Transverse colon (tissue), 4 donors: ENCODE results near the gene MOB3B. TPM values are rescaled to one million over a fixed set of nuclear protein-coding genes. Genes with fewer than 3 reads are reported as not detected.

Experiments
- DNase-seq: peaks from one replicate; pipeline ENCODE4 v3.0.0-alpha.2; 2019
- H3K27ac ChIP-seq, 4 donors: fragments of 200-600 bp; sonication (generic); 2 replicates each; pipeline ENCODE4 v1.5.1; 2016 to 2018; ENCODE audit warnings: inconsistent platforms in 4 of 4
- H3K27me3 ChIP-seq: fragments of 200-600 bp; sonication (generic); 2 replicates; pipeline ENCODE4 v1.5.1; 2017; ENCODE audit warnings: inconsistent platforms
- H3K36me3 ChIP-seq, 4 donors: fragments of 200-600 bp; sonication (generic); 2 replicates each; pipeline ENCODE4 v1.5.1; 2017 to 2019; ENCODE audit warnings: inconsistent platforms in 4 of 4
- H3K4me1 ChIP-seq, 4 donors: fragments of 200-600 bp; sonication (generic); 2 replicates each; pipeline ENCODE4 v1.5.1; 2017 to 2020; ENCODE audit warnings: inconsistent platforms in 4 of 4
- H3K4me3 ChIP-seq, 4 donors: fragments of 200-600 bp; sonication (generic); 1 replicate in 1 of 4; 2 replicates in 3 of 4; pipeline versions ENCODE4 v1.5.1 to v1.6.1; 2017 to 2019; ENCODE audit warnings: inconsistent platforms in 4 of 4
- H3K9me3 ChIP-seq, 2 donors: fragments of 200-600 bp; sonication (generic); 2 replicates each; pipeline ENCODE4 v1.5.1; 2017 to 2019; ENCODE audit warnings: inconsistent platforms in 2 of 2
- EP300 ChIP-seq: sonication (generic); formaldehyde crosslinking; IDR thresholded peaks from one replicate; pipeline ENCODE4 v1.6.1; 2017; ENCODE audit warnings: antibody characterized with exemption, low read depth
- POLR2A ChIP-seq: fragments of 450-650 bp; IDR thresholded peaks from one replicate; pipeline ENCODE4 v1.6.1; 2016; ENCODE audit warnings: antibody characterized with exemption, mild to moderate bottlenecking, moderate library complexity
- POLR2AphosphoS5 ChIP-seq, 3 donors: sonication (generic); formaldehyde crosslinking; IDR thresholded peaks; one replicate each; pipeline ENCODE4 v1.6.1; 2016; ENCODE audit warnings: antibody characterized with exemption in 3 of 3
- WGBS, 2 donors: methylation state at CpG; one replicate each; pipeline ENCODE4 v1.1.5; 2018; ENCODE audit warnings: low coverage in 1 of 2; 5-methylcytosine and 5-hydroxymethylcytosine counted together
- in situ Hi-C, 4 donors: fragments of 200-750 bp; cut with MboI; loops; one replicate each; pipeline versions ENCODE4 v1.15.0 to v1.15.1; 2017; ENCODE audit warnings: low sequenced_read_pairs in 3 of 4, low pct_ligation_motif_present in 1 of 4, low pct_unique_long_range_greater_than_20kb in 1 of 4
- intact Hi-C: fragments of 100-400 bp; cut with DNase I; formaldehyde crosslinking; loops from one replicate; pipeline ENCODE4 v1.15.1; 2023; ENCODE audit warnings: low total_unique reads
- total RNA-seq, 4 donors: library from RNA; depleted of rRNA; stranded (reverse); fragments of >200 nt; gene quantifications; one replicate each; pipeline ENCODE4 v1.1.0, GENCODE V29; 2016
- TF ChIP-seq, protein P1 (sequence below), 5 experiments: fragments of 200-600 bp in 3 of 5; fragments of 450-650 bp in 2 of 5; sonication (generic) in 3 of 5; IDR thresholded peaks; 1 replicate in 2 of 5; 2 replicates in 3 of 5; pipeline ENCODE4 v1.5.1; 2016 to 2017; ENCODE audit warnings: antibody characterized with exemption in 5 of 5, inconsistent platforms in 3 of 5, mild to moderate bottlenecking in 2 of 5, moderate library complexity in 1 of 5

The MOB3B gene
- total RNA-seq, 4 donors from 2014 or later: 18.3 to 39.7 (median 29.1) TPM

DNA sequence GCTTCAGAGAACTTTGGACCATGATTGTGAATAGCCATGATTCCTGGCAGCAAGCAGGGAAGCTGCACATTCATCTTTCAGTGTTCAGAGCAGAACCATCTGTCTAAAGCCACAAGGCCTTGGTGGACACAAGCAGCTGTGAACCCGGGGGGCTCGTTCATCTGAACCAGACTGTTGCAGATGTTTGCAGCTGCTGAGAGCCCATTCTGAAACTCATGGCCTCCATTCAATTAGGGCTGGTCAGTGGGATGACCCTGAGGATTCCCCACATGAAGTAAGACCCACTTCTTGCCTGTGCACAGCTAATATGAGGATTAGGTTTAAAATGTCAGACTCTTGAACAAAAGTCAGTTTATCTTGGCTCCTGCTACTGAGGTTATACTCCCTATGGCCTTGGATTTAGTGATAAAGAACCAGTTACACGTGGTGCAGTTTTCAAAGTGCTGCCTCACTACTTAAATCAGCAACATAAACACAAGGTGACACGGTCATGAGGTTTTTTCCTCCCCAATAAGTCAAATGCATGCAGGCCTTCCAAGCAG lies 115.3 kb downstream of the MOB3B start:
- peak overlapping the region; percentile 65 to 75 (median 70) for H3K27ac ChIP-seq
- peak overlapping the region in 1 of 4 donors; percentile 16 for H3K4me3 ChIP-seq
- H3K4me1 ChIP-seq: peaks cover 17 to 45% (median 20%) of the 10 kb centered on the region in 4 donors
- peak in 2 of 3 donors; percentile 39 to 59 for TF ChIP-seq POLR2AphosphoS5 (IDR thresholded peaks at IDR 0.05)
- TF ChIP-seq, protein P1, sequence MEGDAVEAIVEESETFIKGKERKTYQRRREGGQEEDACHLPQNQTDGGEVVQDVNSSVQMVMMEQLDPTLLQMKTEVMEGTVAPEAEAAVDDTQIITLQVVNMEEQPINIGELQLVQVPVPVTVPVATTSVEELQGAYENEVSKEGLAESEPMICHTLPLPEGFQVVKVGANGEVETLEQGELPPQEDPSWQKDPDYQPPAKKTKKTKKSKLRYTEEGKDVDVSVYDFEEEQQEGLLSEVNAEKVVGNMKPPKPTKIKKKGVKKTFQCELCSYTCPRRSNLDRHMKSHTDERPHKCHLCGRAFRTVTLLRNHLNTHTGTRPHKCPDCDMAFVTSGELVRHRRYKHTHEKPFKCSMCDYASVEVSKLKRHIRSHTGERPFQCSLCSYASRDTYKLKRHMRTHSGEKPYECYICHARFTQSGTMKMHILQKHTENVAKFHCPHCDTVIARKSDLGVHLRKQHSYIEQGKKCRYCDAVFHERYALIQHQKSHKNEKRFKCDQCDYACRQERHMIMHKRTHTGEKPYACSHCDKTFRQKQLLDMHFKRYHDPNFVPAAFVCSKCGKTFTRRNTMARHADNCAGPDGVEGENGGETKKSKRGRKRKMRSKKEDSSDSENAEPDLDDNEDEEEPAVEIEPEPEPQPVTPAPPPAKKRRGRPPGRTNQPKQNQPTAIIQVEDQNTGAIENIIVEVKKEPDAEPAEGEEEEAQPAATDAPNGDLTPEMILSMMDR (IDR thresholded peaks at IDR 0.05): no peak
- 19 to 44% methylated on average over 2 to 4 of the region's 4 CpGs for WGBS, 2 donors
- in situ Hi-C loops: no loop called here
- H3K36me3 ChIP-seq: no peaks in the 10 kb centered on the region
- intact Hi-C loops: no loop called here
- H3K27me3 ChIP-seq: no peaks in the 10 kb centered on the region
- DNase-seq: peak; percentile 48
- H3K9me3 ChIP-seq: no peaks in the 10 kb centered on the region

DNA sequence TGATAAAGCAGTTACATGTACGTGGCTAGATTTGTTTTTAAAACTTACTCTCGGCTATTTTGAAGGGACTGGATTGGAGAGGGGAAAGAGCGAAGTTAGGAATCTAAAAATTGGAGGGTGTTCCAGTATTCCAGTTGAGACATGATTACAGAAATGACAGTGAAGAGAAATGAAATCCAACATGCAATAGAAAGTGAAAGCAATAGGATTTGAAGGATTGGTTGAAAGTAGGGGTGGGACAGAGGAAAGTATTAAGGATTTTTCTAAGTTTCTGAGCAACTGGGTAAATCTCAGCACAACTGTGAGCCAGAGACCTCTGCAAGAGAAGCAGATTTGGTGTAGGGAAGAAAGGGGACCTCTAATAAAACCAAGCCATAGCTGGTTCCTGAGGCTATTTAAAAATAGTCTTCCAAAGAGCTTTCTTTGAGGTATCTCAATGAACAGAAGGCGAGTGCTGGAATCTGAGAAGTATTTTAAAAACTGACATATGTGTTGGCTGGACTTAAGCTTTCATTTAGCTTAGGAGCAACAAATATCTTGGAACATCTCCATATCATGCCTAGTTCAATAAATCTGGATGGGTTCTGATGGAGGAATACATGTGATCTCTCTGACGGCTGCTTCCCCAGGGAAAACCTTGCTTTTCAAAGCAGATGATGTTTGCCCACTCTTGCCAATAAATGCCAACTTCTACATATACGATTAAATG lies 115.9 kb downstream of the MOB3B start:
- Histone ChIP-seq H3K4me1 (peaks cover 18 to 45% (median 20%) of the 10 kb centered on the region in 4 donors), H3K36me3 (no peaks in the 10 kb centered on the region), H3K27ac (peak overlapping the region; percentile 65 to 75 (median 70)), H3K4me3 (peak overlapping the region in 1 of 4 donors; percentile 16), H3K27me3 (no peaks in the 10 kb centered on the region), H3K9me3 (no peaks in the 10 kb centered on the region)
- intact Hi-C loops (no loop called here), in situ Hi-C loops (no loop called here)
- 43 to 49% methylated on average over 6 of the region's 6 CpGs for WGBS, 2 donors
- DNase-seq: no peak
- TF ChIP-seq POLR2A (no peak), EP300 (no peak), POLR2AphosphoS5 (IDR thresholded peaks at IDR 0.05) (no peak)
- TF ChIP-seq, protein P1 (IDR thresholded peaks at IDR 0.05): no peak

DNA sequence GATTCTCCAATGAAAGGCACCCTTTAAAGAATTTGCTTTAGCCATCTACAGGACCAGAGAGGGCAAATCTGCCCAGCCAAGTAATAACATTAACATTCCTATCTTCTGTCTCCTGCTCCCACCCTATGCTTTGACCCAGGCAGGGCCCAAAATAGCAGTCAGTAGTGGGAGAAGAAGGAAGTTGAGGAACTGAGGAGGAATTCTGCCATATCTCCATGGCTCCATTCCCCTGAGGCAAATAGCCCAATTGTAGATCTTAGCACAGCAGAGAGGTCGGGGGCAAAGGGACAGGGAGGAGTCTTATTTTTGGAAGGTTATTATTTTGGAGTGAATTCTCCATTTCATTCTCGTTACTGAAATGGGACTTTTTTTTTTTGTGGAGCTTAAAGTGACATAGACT lies 116.7 kb downstream of the MOB3B start:
- Histone ChIP-seq H3K4me3 (peak overlapping the region in 1 of 4 donors; percentile 16), H3K36me3 (no peaks in the 10 kb centered on the region), H3K27ac (peak overlapping the region; percentile 65 to 75 (median 70)), H3K9me3 (no peaks in the 10 kb centered on the region), H3K27me3 (no peaks in the 10 kb centered on the region), H3K4me1 (peaks cover 19 to 47% (median 22%) of the 10 kb centered on the region in 4 donors)
- in situ Hi-C loops: no loop called here
- no peak for DNase-seq
- no peak for TF ChIP-seq POLR2A
- TF ChIP-seq POLR2AphosphoS5 (IDR thresholded peaks at IDR 0.05): no peak
- TF ChIP-seq EP300: no peak
- TF ChIP-seq, protein P1 (IDR thresholded peaks at IDR 0.05): no peak
- intact Hi-C loops: no loop called here
- 47 to 56% methylated on average over 2 of the region's 2 CpGs for WGBS, 2 donors

GRCh38 chr9:27412081-27412480 lies 117.5 kb downstream of the MOB3B start:
- Histone ChIP-seq H3K9me3 (no peaks in the 10 kb centered on the region), H3K27me3 (no peaks in the 10 kb centered on the region), H3K36me3 (no peaks in the 10 kb centered on the region), H3K27ac (no peak overlapping the region), H3K4me3 (no peak overlapping the region), H3K4me1 (peaks cover 19 to 49% (median 26%) of the 10 kb centered on the region in 4 donors)
- intact Hi-C loops: no loop called here
- WGBS, 2 donors: 67 to 68% methylated on average over 3 of the region's 3 CpGs
- DNase-seq: no peak
- in situ Hi-C loops: no loop called here
- no peak for TF ChIP-seq EP300
- no peak for TF ChIP-seq POLR2A
- TF ChIP-seq, protein P1 (IDR thresholded peaks at IDR 0.05): no peak
- no peak for TF ChIP-seq POLR2AphosphoS5 (IDR thresholded peaks at IDR 0.05)
